NCI-H146 treated with DMSO at 0.1 percent for 48 hours (cell line): ENCODE measurements around the gene ARHGAP19.
"Not testable (repeated sequence)": the region's sequence is repeated elsewhere in the genome, so short reads cannot be mapped to it uniquely, and the experiment has no call there.

Source experiments
- DNase-seq: peaks from one replicate; lab custom pipeline; 2025; ENCODE audit not compliant: unreplicated experiment; lab: John Stamatoyannopoulos, UW

Gene ARHGAP19

GRCh38 chr10:97321032-97321803, 28.8 kb upstream of the ARHGAP19 start:
- DNase-seq, result no peak

DNA sequence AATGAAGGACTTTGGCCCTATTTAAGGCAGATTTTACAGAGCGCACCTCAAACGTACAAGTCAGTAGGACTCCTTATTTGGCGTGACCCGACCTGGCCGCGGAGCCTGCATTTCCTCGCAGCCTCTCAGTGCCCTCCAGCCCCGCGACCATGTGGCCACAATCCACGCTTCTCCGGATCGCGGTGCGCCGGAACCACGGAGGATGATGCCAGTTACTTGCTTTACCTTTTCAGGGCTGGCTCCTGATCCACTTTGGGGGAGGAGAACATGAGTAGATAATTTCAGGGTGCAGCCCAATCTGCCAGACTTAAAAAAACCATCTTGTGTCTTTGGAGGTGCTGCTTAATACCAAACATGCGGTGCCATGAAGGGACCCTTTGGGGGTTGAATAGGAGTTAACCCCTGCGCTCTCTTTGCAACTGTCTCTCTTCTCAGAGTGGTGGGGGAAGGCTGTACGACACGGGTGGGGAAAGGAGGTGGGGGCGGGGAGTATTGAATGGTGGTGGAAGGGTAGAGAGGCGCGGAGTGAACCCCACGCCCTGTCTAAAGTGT, 28.1 kb upstream of the ARHGAP19 start:
- no peak for DNase-seq

DNA sequence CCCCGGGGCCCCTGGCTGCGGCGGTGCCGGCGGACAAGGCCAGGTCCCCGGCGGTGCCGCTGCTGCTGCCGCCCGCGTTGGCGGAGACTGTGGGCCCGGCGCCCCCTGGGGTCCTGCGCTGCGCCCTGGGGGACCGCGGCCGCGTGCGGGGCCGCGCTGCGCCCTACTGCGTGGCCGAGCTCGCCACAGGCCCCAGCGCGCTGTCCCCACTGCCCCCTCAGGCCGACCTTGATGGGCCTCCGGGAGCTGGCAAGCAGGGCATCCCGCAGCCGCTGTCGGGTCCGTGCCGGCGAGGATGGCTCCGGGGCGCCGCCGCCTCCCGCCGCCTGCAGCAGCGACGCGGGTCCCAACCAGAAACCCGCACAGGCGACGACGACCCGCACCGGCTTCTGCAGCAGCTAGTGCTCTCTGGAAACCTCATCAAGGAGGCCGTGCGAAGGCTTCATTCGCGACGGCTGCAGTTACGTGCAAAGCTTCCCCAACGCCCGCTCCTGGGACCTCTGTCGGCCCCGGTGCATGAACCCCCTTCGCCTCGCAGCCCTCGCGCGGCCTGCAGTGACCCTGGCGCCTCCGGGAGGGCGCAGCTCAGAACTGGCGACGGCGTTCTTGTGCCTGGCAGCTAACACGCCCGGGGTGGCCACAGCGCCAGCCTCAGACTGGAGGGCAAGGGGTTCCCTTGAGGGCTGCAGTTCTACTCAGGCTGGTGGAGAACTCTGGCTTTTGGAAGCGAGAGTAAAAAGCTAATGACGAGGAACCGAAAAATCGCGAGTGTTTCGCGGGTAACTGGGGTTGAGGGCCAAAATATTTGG, 27.4 kb upstream of the ARHGAP19 start:
- DNase-seq, result no peak

DNA sequence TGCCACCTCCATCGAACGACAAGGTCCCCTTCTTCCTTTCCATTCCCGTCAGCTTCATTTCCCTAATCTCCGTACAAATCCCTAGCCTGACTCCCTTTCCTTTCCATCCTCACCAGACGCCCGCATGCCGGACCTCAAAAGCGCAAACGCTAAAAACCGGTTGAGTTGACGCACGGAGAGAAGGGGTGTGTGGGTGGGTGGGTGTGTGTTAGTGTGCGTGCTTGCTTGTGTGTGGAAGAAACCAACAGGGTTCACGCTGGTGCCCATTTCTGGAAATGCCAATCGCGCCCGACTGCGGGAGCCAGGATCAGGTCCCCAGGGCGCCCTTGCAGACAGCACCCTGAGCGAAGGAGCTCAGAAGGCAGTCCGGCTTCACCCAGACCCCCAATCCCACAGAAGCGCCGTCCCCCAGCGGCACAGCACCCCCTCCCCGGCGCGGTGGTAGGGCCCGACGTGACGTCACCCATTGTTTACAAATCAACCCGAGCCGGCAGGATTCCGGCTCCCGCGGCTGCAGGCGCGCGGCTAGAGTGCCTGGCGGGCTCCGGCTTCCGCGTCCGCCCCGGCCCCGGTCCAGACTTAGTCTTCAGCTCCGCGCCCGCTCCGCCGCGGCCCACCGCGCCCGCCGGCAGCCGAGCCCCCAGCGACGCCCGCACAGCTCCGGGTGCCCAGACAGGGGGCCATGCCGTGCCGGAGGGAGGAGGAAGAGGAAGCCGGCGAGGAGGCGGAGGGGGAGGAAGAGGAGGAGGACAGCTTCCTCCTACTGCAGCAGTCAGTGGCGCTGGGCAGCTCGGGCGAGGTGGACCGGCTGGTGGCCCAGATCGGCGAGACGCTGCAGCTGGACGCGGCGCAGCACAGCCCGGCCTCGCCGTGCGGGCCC, 26.6 kb upstream of the ARHGAP19 start, which contains the start of gene FRAT1:
TSS of gene FRAT1 (plus strand) at position 500 of the 880 bp plus-strand sequence. CDS start at position 683, 183 bp downstream.
- DNase-seq, result peak; percentile 71

DNA sequence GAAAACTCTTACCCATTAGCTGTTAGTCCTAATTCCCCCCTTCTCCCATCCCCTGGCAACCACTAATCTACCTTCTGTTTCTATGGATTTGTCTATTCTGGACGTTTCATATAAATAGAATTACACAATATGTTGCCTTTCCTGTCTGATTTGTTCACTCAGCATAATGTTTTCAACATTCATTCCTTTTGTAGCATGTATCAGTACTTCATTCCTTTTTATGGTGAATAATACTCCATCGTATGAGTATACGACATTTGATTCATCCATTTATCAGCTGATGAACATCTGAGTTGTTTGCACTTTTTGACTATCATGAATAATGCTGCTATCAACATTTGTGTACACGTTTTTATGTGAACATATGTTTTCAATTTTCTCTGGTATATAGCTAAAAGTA, 22.2 kb upstream of the ARHGAP19 start:
- DNase-seq, result no peak

DNA sequence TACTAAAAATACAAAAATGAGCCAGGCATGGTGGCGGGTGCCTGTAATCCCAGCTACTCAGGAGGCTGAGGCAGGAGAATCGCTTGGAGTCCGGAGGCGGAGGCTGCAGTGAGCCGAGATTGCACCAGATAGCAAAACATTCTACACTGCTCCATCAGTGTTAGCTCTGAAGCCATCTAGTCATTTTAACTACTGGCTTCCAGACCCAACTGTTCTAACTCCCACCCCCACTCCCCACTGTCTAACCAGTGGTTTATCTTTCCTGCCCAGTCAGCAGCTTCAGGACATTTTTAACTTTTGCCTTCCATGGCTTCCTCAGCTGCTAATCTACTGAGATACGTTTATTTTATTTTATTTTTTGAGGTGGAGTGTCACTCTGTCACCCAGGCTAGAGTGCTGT, 20.5 kb upstream of the ARHGAP19 start:
- no peak for DNase-seq

DNA sequence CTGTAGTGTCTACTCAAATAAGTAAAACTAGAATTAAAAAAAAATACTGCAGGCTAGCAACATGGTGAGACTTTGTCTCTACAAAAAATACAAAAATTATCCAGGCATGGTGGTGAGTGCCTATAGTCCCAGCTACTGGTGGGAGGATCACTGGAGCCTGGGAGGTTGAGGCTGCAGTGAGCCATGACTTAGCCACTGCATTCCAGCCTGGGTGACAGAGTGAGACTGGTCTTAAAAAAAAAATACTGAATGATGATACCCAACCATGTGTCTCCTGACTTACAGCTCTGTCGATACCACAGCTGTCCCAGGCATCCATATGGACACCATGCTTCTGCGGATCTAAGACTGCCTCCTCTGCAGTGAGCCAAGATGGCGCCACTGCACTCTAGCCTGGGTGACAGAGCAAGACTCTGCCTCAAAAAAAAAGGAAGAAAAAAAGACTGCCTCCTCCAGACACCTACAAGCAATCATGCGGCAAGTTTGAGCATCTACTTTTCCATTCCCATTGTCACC, 18.7 kb upstream of the ARHGAP19 start:
- no peak for DNase-seq

- DNase-seq, result no peak
Observed at GRCh38 chr10:97307866-97308780, 15.7 kb upstream of the ARHGAP19 start.

DNA sequence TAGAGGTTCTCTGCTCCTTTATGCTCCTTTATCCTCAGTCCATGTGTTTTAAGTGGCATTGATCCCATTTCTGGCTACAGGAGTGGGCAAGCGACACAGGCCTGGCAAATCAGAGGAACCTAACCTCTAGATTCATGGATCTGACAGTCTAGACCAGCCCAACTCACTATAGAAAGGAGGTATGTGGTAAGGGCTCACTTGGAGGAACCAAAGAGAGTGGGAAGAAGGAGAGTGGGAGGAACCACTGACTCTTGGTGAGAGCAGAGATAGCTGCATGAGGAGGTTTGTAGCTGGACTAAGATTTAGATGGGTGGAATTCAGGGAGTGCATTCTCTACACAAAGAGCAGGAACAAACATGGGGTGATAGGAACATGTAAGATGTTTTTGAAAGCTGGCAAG, 15.0 kb upstream of the ARHGAP19 start:
- no peak for DNase-seq

GRCh38 chr10:97302088-97302791, 9.8 kb upstream of the ARHGAP19 start:
- DNase-seq, result no peak

DNA sequence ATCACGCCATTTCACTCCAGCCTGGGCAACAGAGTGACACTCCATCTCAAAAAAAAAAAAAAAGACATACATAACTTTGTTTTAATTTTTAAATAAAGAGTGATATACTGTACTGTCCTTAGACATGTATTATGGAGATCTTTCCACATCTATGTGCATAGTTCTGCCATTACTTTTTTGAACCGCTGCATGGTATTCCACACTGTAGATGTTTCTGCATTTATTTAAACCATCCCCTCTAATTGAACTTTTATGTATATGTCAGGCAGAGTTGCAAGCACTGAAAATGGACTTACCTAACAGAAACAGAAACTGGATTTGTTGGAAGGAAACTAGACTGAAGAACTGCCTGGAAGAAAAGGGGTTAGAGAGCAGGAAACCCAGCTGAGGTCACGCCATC, 8.5 kb upstream of the ARHGAP19 start:
- DNase-seq, result no peak

DNA sequence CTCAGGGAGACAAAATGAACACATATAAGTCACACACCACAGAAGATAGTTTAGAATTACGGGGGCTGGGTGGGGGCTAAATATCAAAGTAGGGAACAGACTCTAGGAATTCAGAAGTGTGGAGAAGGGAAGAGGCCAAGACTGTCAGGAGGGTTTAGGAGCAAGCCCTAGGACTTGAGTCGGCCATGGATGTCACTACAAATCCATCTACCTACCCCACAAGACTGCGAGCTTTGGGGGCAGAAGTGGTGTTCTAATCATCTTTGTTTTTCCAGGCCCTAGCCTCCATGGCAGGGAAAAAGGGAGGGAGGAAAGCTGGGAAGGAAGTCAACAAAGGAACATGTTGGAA, 5.8 kb upstream of the ARHGAP19 start:
- no peak for DNase-seq

GRCh38 chr10:97297556-97298222, 5.3 kb upstream of the ARHGAP19 start:
- no peak for DNase-seq

- DNase-seq, result no peak
Observed at GRCh38 chr10:97292862-97293198, 393 bp upstream of the ARHGAP19 start.

- DNase-seq, result peak; percentile 63
Observed at GRCh38 chr10:97291357-97292096, 910 bp downstream of the ARHGAP19 start.

DNA sequence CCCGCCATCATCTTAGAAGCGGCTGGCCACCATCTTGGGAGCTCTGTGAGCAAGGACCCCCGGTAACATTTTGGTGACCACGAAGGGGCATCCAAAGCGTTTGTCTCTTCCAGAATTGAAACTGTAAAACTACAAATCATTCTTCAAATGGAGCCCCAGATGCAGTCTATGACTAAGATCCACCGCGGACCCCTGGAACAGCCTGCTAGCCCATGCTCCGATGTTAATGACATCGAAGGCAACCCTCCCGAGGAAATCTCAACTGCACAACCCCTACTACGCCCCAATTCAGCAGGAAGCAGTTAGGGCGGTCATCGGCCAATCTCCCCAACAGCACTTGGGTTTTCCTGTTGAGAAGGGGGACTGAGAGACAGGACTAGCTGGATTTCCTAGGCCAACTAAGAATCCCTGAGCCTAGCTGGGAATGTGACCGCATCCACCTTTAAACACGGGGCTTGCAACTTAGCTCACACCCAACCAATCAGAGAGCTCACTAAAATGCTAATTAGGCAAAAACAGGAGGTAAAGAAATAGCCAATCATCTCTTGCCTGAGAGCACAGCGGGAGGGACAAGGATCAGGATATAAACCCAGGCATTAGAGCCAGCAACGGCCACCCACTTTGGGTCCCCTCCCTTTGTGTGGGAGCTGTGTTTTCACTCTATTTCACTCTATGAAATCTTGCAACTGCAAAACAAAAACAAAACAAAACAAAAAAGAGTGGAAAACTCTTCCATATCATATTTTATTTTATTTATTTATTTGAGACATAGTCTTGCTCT, 1.7 kb downstream of the ARHGAP19 start:
- DNase-seq, result not testable (repeated sequence)

GRCh38 chr10:97290076-97290475, 2.4 kb downstream of the ARHGAP19 start:
- not testable (repeated sequence) for DNase-seq
